GM18873 (cell line): ENCODE data around the gene PCBD1.
"Not testable (repeated sequence)": the region's sequence is repeated elsewhere in the genome, so short reads cannot be mapped to it uniquely, and the experiment has no call there.

Experiments used
- ATAC-seq: cut with Tn5 transposase; IDR thresholded peaks from one replicate; pipeline ENCODE4 v1.9.1; 2021; ENCODE audit warnings: mild to moderate bottlenecking, moderate library complexity, moderate number of reproducible peaks; ENCODE audit not compliant: unreplicated experiment, low FRiP score

The PCBD1 gene

DNA sequence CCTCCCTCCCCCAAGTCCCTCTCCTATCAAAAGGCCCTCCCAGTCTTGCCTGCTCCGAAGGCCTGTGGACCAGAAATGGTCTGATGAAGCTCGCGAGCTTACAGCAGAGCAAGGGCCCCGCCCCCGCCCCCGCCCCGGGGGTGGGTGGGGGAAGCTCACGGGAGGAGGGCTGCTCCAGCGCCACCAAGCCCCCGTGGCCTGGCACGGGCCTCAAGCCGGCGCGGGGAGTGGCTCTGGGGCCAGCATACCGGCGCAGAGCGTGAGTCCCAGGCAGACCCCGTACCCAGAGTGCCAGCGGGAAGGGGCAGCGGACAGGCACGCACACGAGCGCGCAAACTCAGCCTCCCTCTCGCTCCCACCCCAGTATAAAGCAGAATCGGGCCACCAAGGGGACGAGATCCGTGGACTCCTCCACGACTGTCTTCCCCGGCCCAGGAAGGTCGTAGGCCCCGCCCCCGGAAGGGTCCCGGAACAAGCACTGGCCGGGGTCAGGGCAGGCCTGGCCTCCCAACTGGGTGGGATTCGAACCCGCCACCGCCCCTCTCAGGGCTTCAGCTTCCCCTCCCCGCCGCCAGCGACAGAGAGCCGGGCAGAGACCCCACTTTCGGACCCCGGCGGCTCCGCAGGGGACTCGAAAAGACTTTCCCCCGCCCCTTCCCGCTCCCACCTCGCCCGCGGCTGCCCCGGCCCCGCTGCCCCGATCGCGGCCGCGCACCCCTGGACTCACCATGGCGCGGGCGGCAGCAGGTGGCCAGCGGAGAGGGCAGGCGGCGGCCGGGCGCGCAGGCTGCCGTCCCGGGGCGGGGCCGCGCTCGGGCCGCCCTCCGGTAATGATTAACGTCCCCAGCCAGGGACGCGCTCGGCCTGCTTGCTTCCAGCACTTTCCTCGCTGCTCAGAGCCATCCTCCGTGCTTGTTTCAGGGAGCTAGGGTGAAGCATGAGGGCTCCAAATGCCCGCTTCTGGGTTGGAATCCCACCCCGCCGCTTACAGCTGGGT, at the start of gene PCBD1:
TSS of gene PCBD1 (minus strand) at position 762 of the 997 bp plus-strand sequence. CDS start at position 730, 32 bp downstream.
- ATAC-seq: peak; percentile 69

DNA sequence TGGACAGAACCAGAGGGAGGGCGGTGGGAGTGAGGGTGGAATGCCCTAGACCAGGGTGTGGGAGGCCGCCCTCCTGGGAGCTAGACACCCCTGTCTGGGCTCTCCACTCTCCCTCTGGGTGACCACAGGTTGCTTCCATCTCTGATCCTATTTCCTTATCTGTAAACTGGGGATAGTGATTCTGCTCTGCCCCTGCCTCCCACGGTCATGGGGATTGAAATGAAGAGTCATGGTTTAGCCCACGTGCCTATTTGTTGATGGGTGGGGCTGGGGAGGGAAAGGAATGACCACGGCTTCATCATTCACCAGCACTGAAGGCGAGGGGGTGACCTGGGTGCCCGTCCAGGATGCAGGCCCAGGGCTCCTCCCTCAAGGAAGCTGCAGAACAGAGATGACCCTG, 49.3 kb upstream of the PCBD1 start:
- no peak for ATAC-seq

DNA sequence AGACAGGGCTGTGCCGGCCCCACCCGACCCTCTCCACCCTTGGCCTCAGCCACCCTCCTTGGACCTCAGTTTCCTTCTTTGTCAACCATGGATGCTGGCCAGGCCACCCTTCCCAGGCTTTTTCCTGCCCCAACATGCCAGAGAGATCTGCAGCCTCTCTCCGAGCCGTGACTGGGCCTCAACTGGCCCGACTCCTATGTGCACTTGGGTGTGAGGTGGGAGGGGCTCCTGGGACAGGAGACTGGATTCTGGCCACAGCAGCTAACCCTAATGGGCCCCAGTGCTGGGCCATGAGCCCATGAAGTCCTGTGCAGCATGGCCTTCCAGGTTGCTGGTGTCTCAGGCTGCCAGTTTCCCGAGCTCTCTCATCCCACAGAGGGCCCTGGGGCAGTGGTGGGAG, 47.7 kb upstream of the PCBD1 start:
- ATAC-seq: no peak

DNA sequence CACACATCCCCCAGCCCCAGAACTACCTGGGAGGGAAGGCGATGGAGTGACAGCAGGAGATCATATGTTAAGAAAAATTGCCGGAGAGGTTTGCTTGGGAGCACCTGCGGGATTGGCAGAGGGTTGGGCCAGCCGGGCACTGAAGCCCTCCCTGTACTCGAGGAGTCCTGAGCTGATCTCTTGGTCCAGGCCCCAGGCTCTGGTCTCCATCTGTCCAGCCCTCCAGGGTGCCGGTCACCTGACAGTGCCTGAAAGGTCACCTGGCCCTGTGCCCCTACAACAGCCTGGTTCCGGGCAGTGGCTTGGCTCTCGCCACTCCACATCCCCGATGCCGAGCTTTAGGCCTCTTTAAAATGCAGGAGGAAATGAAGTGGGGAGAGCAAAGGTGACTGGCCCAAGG, 47.3 kb upstream of the PCBD1 start:
- no peak for ATAC-seq

DNA sequence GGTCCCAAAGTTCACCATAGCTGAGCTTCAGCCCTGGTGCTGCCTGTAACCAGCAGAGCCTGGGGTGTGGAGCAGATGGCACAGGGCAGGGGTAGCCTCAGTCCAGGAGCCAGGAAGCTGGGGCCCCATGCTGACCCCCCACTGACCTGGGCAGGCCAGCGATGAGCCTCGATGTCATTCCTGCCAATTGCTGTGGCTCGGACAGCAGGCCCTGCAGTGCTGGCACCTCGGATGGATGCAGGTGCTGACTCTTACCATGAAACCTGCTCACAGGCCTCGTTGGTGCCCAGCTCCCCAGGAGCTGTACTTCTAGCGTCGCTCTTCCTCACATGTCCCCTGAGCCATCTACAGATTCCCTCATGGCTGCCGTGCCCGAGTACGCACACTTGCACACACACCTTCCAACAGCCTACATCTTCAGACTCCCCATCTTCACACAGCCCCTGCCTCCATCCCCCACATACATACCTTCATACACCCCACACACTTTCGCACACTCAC, 46.8 kb upstream of the PCBD1 start:
- ATAC-seq: no peak

DNA sequence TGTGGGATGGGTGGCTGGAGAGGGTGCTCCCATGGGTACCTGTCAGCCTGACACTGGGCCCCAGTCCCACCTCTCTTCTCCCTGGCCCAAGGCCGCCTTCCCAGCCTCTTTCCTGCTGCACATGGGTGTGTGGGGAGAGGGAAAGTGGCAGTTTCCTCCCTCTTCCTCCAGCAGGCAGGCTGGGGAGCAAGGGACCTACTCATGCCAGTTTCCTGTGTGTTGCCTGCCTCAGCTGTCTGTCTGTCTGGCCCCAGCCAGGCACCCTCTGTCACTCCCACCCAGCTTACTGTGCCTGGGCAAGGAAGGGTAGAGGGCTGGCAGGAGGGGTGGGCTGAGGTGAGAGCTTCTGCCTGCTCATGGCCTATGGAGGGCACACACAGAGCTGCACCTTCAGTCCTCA, 46.3 kb upstream of the PCBD1 start:
- ATAC-seq: no peak

DNA sequence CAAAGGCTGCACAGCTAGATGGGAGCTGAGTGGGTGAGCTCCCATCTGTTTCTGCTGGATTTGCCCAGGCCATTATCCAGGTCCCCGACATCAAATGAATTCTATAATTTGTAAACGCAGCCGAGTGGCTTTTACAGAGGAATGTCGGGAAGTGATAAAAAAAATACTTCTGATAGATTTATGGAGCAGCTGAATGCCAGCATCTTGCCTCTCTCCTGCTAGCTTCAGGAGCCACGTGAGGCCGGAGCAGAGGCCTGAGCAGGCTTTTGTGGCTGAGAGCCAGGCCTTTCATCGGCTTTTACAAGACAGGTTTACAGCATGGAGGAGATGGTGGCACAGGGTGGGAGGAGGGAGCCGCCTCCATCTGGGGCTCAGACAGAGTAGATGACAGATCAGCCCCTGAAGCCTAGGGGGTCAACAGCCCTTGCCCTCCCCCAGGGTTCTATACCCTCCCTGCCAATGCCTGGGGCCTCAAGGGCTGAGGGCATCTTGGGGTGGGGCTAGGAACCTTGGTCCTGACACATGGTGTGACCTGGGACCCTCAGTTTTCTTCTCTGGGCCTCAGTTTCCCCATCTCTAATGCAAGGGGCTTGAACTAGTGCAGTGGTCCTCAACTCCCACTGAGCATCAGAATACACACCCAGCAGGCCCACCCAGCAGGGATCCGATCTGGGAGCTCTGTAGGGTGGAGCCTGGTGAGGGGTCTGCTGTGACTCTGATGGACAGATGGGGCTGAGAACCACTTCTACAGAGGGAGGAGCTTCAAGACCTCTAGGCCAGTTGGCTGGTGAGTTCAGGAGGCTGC, 44.2 kb upstream of the PCBD1 start:
- ATAC-seq: no peak

DNA sequence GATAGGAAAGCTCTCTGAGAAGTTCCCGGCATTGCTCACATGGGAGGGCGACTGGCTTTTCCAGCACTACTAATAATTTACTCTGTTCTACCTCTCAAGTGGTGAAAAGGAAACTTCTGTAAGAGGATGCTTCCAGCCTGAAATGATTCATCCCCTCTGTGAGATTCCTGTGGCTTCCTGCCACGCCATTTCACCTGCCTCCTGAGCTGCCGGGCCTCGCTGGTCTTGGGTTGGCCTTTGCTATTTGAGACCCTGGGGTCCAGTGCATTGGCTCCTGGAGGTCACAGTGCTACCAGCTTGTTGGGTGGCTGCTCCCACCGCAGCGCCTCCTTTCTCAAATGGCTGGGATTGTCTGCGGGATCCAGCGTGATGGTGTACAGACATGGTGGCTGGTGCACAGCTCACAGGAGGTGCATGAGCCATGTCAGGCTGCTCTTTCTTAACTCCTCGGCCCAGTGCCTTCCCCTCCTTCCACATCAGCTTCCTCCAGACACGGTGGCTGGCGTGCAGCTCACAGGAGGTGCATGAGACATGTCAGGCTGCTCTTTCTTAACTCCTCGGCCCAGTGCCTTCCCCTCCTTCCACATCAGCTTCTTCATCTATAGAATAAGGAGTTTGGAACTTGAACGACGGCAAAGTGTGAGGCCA, 42.9 kb upstream of the PCBD1 start:
- no peak for ATAC-seq

DNA sequence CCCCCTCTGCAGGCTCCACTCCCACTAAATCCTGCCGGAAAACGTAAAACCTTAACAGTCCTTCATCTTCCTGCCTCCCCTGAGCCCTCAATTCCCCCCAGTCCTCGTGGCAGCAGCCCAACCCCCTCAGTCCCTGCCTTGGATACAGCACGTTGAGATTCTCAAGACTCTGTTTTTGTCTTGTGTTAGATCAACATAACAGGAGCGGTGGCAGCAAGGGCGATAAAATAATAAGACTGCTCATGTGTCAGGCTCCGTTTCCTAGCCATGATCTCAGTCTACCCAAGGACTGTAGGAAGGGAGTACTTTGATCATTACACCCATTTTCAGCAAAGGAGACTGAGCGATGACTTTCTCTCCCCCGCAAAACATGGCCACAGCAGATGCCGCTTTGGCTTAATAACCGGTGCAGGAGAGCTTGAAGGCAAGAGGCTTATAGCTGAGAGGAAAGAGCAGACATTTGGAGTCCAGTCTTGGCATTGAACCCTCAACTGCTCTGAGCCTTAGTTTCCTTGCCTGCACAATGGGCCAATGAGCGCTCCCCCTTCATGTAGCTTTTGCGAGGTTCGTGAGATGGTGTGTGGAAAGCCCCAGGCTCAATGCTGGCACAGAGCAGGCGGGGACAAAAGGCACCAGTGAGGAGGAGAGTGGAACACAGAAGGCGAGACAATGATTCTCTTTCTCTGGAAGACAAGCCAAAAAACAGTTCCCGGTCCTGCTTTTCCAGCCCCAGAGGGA, 42.1 kb upstream of the PCBD1 start:
- no peak for ATAC-seq

DNA sequence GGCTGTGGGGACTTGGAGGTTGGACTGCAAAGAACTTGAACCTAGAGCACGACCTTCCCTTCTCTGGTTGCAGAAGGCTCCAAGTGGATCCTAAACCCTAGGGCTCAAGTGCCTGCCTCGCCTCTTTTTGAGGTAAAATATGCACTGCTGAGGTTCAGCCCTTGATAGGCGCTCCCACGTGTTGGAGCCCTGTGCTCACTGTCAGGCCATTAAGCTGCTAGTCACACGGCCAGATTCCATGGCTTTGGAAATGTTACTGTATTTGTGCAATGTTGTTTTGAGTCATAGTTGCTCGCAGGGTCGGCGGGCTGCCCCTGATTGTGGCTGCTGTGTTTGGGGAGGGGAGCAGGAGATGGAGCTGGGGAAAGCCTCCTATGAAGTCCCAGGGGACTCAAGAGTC, 39.8 kb upstream of the PCBD1 start:
- ATAC-seq: no peak

DNA sequence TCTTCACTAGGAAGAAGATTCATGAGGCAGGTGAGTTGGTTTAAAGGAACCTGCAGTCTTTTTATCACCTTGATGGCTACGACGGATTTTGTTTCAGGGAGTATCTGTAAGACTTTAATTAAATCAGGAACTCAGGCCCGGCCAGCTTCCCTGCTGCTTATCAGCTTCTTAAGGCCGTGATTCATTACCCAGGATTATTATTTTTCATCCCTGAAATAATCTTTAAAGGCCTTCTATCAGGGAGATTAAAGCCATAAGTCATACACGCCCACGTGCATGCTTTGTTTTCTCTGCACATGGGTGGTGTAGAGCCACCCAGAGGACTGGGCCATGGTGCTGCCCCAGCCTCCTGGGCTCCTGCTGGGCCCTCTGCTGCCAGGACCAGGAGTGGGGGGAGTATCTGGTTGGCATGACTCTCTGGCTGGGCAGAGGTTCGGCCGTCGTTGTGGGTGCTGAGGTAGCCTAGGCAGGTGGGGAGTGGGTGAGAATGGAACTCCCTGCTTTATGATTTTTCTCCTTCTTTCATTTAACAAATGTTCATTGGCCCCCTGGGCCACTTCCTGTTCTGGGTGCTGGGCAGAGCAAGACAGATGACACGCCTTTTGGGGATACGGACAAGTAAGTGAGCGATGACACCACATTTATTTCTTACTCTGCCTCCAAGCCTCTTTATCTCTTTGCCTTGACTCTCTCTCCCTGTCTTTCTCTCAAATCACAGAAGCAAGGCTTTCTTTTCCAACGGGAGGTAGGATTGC, 39.0 kb upstream of the PCBD1 start:
- no peak for ATAC-seq

DNA sequence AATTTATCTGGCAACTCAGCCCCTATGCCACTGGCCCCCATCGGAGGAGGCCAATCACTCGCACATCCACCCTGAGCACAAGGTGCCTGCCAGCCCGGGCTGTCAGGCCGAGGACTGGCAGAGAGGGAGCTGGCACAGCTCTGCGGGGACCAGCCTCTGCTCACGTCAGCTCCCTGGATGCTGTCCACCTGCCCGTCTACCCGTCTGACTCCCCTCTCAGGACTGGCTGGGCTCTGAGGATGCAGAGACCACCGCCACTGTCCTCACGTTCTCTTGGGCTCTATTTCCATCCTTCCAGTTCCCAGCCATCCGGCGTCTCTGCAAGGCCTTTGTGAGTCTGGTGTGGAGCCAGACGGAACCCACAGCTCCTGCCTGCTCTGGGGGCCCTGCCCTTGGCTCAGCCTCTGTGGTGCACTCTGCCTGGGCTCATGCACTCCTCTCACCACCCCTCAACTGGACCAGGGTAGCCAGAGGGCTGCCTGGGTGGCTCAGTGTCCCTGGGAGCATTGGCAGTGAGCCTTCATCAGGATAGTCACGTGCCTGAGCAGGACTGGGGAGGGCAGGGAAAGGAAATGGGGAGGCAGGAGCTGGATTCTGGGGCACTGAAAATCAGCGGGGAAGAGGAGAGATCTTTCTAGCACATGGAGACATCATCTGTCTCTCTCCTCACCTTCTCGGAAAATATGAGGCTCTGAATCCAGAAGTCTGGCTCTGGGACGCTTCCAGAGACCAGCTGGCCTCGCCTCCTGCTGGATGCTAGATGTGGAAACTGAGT, 38.0 kb upstream of the PCBD1 start:
- no peak for ATAC-seq

DNA sequence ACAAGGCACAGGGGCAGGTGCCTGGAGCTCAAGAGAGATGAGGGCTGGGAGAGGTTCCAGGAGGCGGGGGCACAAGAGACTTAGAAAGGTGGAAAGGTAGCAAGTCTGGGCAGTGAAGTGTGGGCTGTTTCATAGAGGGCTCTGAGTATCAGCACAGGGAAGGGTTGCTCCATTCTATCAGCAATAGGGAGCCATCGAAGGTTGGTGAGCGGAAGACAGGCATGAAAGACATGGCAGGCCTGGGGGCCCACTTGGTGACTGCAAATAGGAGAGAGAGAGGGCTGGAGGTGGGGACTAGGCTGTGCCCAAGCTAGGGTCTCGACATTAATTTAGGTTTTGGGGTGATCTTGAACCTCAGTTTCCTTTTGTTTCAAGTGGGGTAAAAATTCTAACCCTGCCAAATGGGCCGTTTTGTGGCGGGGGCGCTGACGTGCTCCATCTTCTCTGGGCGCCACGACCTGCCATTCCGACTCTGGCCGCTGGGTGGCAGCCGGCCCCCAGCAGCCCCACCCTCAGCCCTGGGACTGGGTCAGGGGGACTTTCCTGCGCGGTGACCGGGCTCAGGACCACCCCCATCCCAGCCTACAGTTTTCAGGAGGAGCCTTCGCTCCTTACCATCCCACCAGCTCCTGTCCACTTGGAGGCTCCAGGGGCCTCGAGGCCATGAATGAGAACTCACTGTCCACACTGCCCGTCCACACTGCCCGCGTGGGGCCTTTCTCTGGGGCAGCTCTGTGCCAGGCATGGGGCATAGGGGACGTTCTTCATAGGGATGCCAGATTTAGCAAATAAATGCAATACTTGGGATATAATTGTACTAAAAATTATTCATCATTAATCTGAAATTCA, 37.2 kb upstream of the PCBD1 start:
- no peak for ATAC-seq

DNA sequence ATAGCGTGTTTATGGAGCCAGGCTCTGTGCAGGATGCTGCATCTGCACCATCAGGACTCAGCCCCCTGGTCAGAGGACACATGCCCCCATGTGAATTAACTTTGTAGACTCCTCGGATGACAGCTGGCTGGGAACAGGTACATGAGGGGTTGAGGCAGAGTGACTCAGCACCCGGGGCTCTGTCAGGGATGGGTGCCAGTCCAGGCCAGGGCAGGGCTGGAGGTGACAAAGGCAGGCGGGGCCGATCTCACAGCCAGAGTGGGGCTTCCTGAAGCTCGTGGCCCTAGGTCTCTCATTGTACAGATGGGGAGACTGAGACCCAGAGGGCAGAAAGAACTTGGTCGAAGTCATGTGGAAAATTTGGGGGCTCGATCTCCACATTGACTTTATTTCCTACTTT, 35.3 kb upstream of the PCBD1 start:
- ATAC-seq: no peak

DNA sequence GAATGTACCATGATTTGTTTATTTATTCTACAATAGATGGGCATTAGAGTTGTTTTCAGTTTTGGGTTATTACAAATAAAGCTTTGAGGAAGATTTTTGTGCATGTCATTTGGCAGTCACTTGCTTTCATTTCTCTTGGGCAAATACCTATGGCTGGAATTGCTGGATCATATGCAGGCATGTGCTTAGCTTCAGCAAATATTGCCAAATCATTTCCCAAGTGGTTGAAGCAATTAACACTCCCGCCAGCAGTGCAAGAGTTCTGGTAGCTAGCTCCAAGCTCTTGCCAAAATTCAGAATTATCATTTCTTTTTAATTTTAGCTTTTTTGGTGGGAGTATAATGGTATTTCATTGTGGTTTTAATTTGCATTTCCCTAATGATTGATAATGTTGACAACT, 32.9 kb upstream of the PCBD1 start:
- ATAC-seq: no peak

DNA sequence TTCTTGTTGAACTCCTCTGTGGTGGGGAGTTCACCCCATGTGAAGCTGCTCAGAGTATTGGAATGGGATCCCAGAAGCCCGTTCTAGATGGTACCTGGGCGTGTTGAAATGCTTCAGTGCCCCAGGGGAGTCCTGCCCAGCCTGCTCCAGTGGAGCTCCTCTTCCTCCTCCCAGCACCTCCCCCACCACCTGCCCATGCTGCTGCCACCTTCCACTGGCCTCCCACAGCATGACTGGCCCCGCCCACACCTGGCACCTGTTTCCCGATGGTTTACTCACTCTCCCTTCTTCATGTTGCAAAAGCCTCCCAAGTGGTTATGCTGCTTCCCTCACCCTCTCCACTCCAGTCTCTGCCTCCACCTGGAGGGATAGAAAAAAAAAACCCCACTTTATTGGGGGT, 32.2 kb upstream of the PCBD1 start:
- ATAC-seq: no peak

DNA sequence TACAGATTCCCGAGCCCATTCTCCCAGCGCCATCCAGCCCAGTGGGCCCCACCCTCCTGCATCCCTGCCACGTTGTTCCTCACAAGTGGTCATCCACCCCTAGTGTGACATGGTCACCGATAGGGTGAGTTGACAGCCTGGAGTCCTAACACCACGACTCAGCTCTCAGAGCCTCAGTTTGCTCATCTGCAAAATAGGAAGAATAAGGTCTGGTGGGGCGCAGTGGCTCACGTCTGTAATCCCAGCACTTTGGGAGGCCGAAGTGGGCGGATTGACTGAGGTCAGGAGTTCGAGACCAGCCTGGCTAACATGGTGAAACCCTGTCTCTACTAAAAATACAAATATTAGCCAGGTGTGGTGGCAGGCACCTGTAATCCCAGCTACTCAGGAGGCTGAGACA, 31.5 kb upstream of the PCBD1 start:
- not testable (repeated sequence) for ATAC-seq
